Natural killer cell (primary cell): ENCODE measurements around the gene GPN2. TPM values are rescaled to one million over a fixed set of nuclear protein-coding genes. Genes with fewer than 3 reads are reported as not detected.

Experiments used
- ATAC-seq, 3 donors: fragments of 150-1000 bp in 2 of 3; fragments of 200-7000 bp in 1 of 3; cut with Tn5 transposase; 1 replicate in 1 of 3; 2 replicates in 2 of 3; pipeline ENCODE4 v1.10.0; 2021; ENCODE audit warnings: mild to moderate bottlenecking in 2 of 3, moderate library complexity in 2 of 3
- DNase-seq, 2 donors: peaks; one replicate each; pipeline versions ENCODE4 v3.0.0 to v3.0.0-alpha.2; 2013 to 2021; ENCODE audit warnings: mixed read lengths in 1 of 2
- H3K27ac ChIP-seq: one replicate; pipeline ENCODE4 v1.5.1; 2013; ENCODE audit warnings: mild to moderate bottlenecking, low read length
- H3K27me3 ChIP-seq: one replicate; pipeline ENCODE4 v1.6.1; 2013; ENCODE audit warnings: low read length; ENCODE audit not compliant: control insufficient read depth, insufficient read depth
- H3K36me3 ChIP-seq: one replicate; pipeline ENCODE4 v1.6.1; 2013; ENCODE audit warnings: low read length; ENCODE audit not compliant: control insufficient read depth, insufficient read depth
- H3K4me1 ChIP-seq: one replicate; pipeline ENCODE4 v1.6.1; 2013; ENCODE audit warnings: low read length; ENCODE audit not compliant: control insufficient read depth, insufficient read depth
- H3K4me3 ChIP-seq: one replicate; pipeline ENCODE4 v1.5.1; 2013; ENCODE audit warnings: low read length
- H3K9me3 ChIP-seq: one replicate; pipeline ENCODE4 v1.6.1; 2013; ENCODE audit warnings: low read length; ENCODE audit not compliant: control insufficient read depth, insufficient read depth
- H3K27ac Mint-ChIP-seq, 2 donors: one replicate each; pipeline ENCODE4 v1.8.0; 2022; ENCODE audit warnings: mild to moderate bottlenecking in 2 of 2, mixed read lengths in 2 of 2, moderate library complexity in 1 of 2
- H3K27me3 Mint-ChIP-seq, 2 donors: one replicate each; pipeline ENCODE4 v1.8.0; 2022; ENCODE audit warnings: low read depth in 2 of 2, mixed read lengths in 2 of 2
- H3K36me3 Mint-ChIP-seq: one replicate; pipeline ENCODE4 v1.8.0; 2022; ENCODE audit warnings: mixed read lengths
- H3K4me1 Mint-ChIP-seq, 2 donors: one replicate each; pipeline ENCODE4 v1.8.0; 2022; ENCODE audit warnings: mixed read lengths in 2 of 2
- H3K4me3 Mint-ChIP-seq: one replicate; pipeline ENCODE4 v1.8.0; 2022; ENCODE audit warnings: mild to moderate bottlenecking, moderate library complexity, mixed read lengths
- H3K9me3 Mint-ChIP-seq, 2 donors: one replicate each; pipeline ENCODE4 v1.8.0; 2022; ENCODE audit warnings: mixed read lengths in 2 of 2
- WGBS: methylation state at CpG from one replicate; pipeline ENCODE4 v1.1.7; 2013; ENCODE audit warnings: missing lambda C conversion rate; ENCODE audit not compliant: insufficient coverage; 5-methylcytosine and 5-hydroxymethylcytosine counted together
- intact Hi-C: fragments of 100-400 bp; cut with micrococcal nuclease; formaldehyde crosslinking; loops from one replicate; pipeline ENCODE4 v1.14.2; 2022
- total RNA-seq, 4 donors: library from RNA; stranded (reverse); fragments of 120-200 nt in 1 of 4; gene quantifications; one replicate each; pipeline versions ENCODE4 v1.2.3 to v1.2.4, GENCODE V29; 2013 to 2022
- TF ChIP-seq, protein P1 (sequence below): fragments of 200-600 bp; IDR thresholded peaks from one replicate; pipeline ENCODE4 v1.8.0; 2022; ENCODE audit warnings: antibody characterized with exemption

GPN2 gene
- total RNA-seq, 3 donors from 2014 or later (not counting 1 experiment from before 2014, with no cell fraction given): 32.4 to 42.6 (median 37.9) TPM

DNA sequence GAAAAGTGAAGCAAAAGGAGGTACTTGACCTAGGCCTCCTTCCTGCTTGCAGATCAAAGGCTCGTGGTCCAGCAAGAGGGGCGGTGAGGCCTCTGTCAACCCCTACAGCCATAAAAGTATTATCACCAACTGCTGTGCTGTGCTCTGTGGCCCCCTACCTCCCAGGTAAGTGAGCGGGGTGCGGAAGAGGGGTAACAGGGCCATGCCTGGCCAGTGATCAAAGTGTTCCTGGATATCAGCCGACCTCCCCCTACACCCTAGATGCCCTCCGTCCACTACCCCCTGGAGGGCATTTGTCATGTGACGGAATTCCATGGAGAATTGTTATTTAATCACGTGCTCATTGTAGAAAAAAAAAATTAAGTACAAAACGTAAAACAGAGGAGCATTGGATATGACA is 37.4 kb downstream of the GPN2 start:
- peaks cover 86% of the 10 kb centered on the region for H3K36me3 ChIP-seq
- ATAC-seq: no peak
- TF ChIP-seq, protein P1, sequence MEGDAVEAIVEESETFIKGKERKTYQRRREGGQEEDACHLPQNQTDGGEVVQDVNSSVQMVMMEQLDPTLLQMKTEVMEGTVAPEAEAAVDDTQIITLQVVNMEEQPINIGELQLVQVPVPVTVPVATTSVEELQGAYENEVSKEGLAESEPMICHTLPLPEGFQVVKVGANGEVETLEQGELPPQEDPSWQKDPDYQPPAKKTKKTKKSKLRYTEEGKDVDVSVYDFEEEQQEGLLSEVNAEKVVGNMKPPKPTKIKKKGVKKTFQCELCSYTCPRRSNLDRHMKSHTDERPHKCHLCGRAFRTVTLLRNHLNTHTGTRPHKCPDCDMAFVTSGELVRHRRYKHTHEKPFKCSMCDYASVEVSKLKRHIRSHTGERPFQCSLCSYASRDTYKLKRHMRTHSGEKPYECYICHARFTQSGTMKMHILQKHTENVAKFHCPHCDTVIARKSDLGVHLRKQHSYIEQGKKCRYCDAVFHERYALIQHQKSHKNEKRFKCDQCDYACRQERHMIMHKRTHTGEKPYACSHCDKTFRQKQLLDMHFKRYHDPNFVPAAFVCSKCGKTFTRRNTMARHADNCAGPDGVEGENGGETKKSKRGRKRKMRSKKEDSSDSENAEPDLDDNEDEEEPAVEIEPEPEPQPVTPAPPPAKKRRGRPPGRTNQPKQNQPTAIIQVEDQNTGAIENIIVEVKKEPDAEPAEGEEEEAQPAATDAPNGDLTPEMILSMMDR: no peak
- H3K4me3 Mint-ChIP-seq: no peak overlapping the region
- H3K4me1 Mint-ChIP-seq: peaks cover 0 to 6% of the 10 kb centered on the region in 2 donors
- no peak for DNase-seq
- intact Hi-C loops: loop anchor here (1.0 kb wide), 1 partner anchor 26 kb away; no protein-coding TSS in a partner anchor
- H3K9me3 ChIP-seq: no peaks in the 10 kb centered on the region
- H3K9me3 Mint-ChIP-seq: no peaks in the 10 kb centered on the region
- no peak overlapping the region for H3K27ac ChIP-seq
- WGBS: 92% methylated on average over 8 of the region's 9 CpGs
- H3K4me3 ChIP-seq: no peak overlapping the region
- no peaks in the 10 kb centered on the region for H3K27me3 ChIP-seq
- H3K27ac Mint-ChIP-seq: peak overlapping the region; percentile 11 to 26
- H3K36me3 Mint-ChIP-seq: no peaks in the 10 kb centered on the region
- no peaks in the 10 kb centered on the region for H3K4me1 ChIP-seq
- H3K27me3 Mint-ChIP-seq: no peaks in the 10 kb centered on the region

DNA sequence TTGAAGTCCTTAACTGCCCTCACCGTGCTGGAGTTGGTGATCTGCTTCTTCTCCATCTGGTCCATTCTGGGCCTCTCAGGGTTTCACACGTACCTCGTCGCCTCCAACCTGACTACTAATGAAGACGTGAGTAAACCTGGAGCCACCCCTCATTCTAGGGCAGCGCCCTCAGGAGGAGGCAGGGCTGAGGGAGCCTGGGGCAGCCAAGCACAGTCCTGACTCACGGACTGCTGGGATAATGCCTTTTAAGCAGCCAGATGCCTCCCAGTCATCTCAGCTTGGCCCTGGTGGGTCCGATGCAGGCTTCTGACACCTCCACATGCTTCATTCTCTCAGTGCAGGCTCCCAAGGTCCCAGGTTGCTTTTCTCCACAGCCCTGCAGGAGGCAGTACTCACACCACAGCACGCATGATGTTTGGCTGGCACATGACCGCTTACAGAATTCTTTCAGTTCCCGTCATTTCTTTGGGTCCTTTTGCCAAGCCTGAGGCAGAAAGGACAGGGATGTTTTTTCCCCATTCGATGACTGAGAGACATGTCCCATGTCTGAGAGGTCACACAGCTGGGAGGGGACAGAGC is 38.9 kb downstream of the GPN2 start:
- H3K36me3 Mint-ChIP-seq: no peaks in the 10 kb centered on the region
- TF ChIP-seq, protein P1: no peak
- intact Hi-C loops: no loop called here
- H3K27ac ChIP-seq: no peak overlapping the region
- H3K4me3 Mint-ChIP-seq: no peak overlapping the region
- peaks cover 0 to 10% of the 10 kb centered on the region in 2 donors for H3K4me1 Mint-ChIP-seq
- DNase-seq (no peak), ATAC-seq (no peak)
- no peaks in the 10 kb centered on the region for H3K27me3 Mint-ChIP-seq
- no peaks in the 10 kb centered on the region for H3K9me3 Mint-ChIP-seq
- H3K9me3 ChIP-seq: no peaks in the 10 kb centered on the region
- no peaks in the 10 kb centered on the region for H3K27me3 ChIP-seq
- H3K4me3 ChIP-seq: no peak overlapping the region
- no peaks in the 10 kb centered on the region for H3K4me1 ChIP-seq
- H3K36me3 ChIP-seq: peaks cover 90% of the 10 kb centered on the region
- 96% methylated on average over 12 of the region's 12 CpGs for WGBS
- no peak overlapping the region for H3K27ac Mint-ChIP-seq

DNA sequence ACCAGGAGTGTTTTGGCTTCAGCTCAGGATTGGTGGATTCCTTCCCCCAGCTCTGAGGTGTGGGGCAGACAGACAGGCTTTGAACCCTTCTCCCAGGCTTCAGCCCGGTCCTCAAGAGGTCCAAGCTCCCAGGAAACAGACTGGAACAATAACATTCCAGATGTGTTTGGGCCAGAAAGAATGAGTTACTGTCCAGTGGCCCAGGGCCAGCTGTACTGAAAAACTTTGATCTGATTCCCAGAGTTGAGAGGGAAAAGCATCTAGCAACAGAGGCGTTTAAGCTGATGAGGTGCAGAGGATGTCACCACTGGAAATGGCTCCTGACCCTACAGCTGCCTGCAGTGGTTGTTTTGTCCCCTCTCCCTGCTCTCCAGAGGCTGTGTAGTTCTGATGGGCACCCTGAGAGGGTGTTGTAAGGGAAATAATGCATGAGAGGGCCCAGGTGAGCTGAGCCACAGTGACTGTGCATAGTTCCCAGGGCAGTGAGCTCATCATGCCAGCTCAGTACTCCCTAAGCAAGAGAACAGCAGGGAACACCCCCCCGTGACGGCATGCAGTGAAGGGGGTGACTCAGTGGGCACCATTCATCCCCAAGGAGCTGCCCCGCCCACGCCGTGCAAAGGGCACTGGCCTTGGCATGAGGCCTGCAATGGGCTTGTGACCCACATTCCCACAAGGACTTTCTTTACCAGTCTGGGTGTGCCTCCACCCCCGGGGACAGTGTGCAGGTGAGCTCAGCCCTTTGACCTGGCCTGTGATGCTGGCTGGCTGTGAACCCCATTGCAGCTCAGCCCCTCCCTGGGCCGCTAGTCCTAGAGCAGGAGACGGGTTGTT is 40.9 kb downstream of the GPN2 start:
- TF ChIP-seq, protein P1: no peak
- peaks cover 0 to 10% of the 10 kb centered on the region in 2 donors for H3K4me1 Mint-ChIP-seq
- no peaks in the 10 kb centered on the region for H3K9me3 Mint-ChIP-seq
- H3K4me3 Mint-ChIP-seq: no peak overlapping the region
- Histone ChIP-seq H3K36me3 (peaks cover 78% of the 10 kb centered on the region), H3K27ac (no peak overlapping the region), H3K27me3 (no peaks in the 10 kb centered on the region), H3K4me3 (no peak overlapping the region), H3K4me1 (no peaks in the 10 kb centered on the region), H3K9me3 (no peaks in the 10 kb centered on the region)
- no peak for DNase-seq
- peak overlapping the region in 1 of 2 donors; percentile 24 for H3K27ac Mint-ChIP-seq
- ATAC-seq: no peak
- no peaks in the 10 kb centered on the region for H3K27me3 Mint-ChIP-seq
- intact Hi-C loops: no loop called here
- H3K36me3 Mint-ChIP-seq: no peaks in the 10 kb centered on the region
- WGBS: 90% methylated on average over 10 of the region's 10 CpGs
